ENCODE data around the gene DUSP10.

The DUSP10 gene

DNA sequence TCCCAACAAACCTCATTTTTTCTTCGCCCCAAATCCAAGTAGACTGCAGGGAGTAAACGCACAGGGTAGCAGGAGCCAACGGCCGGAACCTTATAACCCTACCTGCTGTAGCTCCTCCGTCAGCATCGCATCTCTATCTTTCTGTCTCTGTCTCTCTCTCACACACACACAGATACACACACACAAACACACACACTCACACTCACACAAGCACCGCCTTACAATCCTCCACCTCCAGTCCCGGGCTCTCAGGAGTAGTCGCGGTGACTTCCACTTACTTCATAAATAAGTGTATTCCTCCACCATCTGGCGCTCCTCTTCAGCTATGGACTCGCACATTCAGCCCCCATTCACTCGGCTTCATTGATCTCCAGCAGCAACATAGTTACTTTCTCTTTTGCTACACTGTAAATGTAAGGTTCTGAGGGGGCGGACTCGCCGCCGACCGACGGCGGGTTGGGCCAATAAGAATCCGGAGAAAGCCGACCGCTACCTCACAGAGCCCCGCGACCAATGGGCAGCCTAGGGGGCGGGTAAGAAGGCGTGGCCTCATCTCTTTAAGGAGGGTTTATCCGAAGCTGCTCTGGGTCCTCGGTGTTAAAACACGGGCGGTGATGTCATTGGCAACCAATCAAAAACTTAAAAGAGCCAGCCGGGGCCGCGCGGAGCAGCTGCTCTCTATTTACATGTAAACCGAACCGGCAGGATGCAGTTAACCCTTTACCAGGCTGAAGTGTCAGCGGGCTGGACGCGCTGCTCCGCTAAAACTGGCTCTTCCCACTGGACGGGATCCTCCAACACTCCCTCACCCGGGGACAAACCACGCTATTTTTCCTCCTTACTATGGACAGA lies at the start of gene DUSP10:
Gene DUSP10 (minus strand): TSS at position 387 of the 852 bp plus-strand sequence. CDS start 2,345 bp downstream, outside the sequence.
- DNase-seq (ENCODE audit: low read depth in 2 of 2) = peak; percentile 97 to 98

DNA sequence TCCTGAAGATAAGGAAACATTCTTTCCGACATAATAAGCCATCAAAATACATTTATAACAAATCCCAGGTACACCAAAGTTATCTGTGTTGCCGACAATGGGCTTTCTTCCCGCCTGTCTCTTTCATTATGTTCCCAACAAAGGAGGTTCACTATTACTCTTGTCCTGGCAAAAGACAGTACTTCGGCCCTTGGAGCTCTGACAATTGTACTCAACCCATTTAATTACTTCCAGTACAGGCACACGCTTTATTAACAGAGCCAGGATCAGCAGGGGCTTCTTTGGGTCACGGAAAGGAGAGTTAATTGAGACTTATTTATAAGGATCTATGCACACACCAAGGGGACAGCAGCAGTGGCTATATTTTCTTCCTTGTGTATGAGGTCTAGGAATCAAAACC lies 46.6 kb upstream of the DUSP10 start:
- no peak for DNase-seq (ENCODE audit: low read depth in 2 of 2)

- no peak for DNase-seq (ENCODE audit: low read depth in 2 of 2)
Observed at GRCh38 chr1:221786647-221787046, 44.8 kb upstream of the DUSP10 start.

GRCh38 chr1:221783936-221784335 lies 42.0 kb upstream of the DUSP10 start:
- DNase-seq (ENCODE audit: low read depth in 2 of 2) = no peak

DNA sequence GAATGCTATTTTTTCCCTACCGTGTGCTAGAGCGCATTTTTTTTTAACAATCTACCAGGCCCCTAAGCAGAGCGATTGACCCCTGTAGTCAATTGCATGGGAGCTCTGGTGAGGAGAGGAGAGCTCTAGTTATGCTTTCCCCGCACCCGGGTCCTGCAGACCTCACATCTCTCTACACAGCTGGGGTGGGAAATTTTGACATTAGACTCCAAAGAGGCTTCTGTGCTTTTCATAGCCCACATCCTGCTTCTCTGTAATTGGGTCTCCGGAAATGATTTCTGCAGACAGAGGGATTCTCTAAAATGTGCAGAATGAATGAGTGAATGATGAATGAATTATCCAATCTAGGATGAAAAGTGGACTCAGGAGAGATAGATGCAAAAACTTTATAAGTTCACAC lies 41.5 kb upstream of the DUSP10 start:
- no peak for DNase-seq (ENCODE audit: low read depth in 2 of 2)

DNA sequence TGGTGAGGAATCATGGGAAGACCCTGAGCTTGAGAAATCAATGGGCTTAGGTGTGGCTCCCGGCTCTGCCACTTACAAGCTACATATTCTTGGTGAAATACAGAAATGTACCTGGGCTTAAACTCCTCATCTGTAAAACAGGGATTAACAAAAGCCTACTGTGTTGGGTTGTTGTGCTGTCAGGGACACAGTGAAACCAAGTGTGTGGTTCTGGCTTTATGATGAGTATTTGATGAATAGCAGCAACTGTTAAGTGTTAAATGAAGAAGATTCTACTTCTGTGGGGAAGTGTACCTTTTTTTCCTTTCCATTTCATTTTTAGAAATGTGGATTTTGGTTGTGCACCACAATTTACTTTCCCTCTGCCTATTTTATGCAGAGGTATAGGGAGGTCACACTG lies 41.1 kb upstream of the DUSP10 start:
- no peak for DNase-seq (ENCODE audit: low read depth in 2 of 2)

- no peak for DNase-seq (ENCODE audit: low read depth in 2 of 2)
Observed at GRCh38 chr1:221782477-221782876, 40.6 kb upstream of the DUSP10 start.

DNA sequence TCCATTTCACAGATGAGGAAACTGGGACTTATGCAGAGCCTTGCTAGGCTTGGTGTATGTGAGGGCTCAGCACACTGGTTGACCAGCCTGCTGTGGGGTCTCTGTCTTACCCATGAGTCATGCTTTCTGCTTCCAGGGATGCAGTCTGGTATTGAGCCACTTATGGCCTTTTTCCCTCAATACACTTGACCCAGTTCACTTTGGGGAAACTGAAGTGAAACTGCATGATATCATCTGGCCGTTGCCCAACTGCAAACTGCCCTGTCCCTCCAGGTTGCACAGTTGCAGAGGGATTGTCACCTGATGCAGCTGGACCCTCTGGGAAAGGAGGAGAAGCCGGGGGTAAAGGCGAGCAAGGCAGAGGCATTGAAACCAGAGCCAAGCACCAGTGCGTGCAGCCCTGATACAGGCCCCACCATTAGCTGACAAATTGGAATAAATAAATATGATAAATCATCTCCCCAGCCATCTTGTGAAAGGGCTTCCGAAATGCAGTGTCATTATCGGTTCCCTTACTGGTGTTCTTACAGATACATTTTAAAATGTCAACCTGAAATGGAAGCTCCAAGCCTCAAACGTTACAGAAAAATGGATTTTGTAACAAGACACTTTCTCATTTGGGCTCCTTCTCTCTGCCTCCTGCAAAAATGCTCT lies 39.3 kb upstream of the DUSP10 start:
- no peak for DNase-seq (ENCODE audit: low read depth in 2 of 2)

- no peak for DNase-seq (ENCODE audit: low read depth in 2 of 2)
Observed at GRCh38 chr1:221780175-221780574, 38.3 kb upstream of the DUSP10 start.

DNA sequence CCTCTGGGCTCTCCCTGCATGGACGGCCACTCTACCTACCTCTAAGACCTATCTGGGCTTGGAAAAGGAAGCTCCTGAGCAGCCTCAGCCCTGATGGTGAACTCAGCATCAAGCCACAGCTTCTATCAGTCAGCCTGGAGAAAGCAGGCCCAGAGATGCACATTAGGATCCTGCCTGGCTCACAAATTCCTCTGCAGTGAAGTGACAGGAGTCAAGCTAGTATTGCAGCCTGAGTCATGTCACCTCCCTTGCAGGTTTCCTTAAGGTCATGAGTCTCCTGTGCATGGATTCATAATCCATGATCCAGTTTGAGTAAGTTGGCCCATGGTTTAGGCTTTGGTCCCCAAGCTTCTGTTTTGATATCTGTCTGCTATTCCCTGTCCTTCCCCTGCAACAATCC lies 37.9 kb upstream of the DUSP10 start:
- no peak for DNase-seq (ENCODE audit: low read depth in 2 of 2)

- DNase-seq (ENCODE audit: low read depth in 2 of 2) = no peak
Observed at GRCh38 chr1:221778535-221779142, 36.8 kb upstream of the DUSP10 start.

DNA sequence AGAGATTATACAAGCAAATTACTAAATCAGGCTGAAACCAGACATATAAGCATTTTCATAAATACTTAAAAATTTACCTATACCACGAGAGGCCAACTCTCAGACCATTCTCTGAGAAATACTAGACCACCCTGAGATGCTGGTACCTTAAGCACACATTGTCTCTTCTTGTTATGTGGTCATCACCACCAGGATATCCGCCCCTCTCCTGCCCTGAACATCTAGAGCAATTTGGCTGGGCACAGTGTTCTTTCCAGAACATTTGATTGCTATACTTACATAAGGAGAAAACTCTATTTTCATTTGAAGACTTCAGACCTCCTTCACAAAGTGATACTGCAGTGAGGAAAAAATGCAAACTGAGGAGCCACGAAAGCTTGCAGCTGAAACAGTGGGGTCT lies 36.2 kb upstream of the DUSP10 start:
- DNase-seq (ENCODE audit: low read depth in 2 of 2) = no peak

DNA sequence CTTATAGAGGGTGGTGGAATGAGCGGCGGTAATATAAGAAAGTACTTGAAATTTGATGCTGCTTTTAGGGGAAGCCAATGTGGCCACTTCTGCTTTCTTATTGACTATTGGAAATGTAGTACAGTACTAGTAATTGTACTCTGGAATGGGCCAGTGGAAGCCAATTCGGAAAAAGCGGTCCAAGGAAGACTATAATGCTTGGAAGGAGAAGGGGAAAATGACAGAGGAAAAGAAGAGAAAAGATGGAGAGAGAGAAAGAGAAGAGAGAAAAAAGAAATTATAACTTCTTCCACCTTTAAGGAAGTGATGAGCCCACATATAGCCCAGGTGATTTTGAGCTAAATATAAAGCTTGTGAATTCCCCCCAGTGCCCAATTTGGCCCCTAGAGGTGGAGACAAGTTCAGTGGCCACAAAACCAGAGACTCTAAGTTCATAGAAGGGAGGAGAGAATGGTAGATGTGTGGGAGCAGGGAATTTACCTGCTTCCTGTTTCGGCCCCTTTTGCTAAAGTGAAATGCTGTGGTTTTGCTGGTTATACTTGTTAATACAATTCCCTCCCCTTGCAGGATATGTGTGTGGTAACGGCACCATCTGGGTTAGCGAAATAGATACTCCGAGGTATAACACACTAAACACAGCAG lies 35.7 kb upstream of the DUSP10 start:
- DNase-seq (ENCODE audit: low read depth in 2 of 2) = peak in 1 of 2 donors; percentile 35

DNA sequence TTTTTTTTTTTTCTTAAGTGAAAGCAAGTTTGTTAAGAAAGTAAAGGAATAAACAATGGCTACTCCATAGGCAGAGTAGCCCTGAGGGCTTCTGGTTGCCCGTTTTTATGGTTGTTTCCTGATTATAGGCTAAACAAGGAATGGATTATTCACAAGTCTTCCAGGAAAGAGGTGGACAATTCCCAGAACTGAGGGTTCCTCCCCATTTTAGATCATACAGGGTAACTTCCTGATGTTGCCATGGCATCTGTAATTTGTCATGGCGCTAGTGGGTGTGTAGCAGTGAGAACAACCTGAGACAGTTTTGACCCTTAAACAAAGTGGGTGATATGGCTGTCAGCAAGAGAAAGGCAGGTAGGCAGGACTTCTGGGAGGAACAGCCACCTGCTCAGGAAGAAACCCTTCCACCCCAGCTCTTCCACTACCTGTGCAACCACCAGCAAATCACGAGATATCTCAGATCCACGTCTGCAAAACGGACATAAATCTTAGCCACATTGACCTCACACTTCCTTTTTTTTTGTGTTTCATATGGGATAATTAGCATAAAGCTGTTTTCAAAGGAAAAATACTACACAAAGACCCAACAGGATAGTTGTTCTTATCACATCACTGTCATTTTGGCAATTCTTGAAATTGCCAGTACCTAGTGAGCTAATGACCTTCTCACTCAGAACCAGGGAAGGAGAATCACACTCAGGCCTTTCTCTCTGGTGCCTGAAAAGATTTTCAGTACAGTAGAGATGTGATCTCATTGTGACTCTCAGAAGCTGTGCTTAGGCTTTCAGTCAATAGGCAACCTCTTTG lies 34.8 kb upstream of the DUSP10 start:
- no peak for DNase-seq (ENCODE audit: low read depth in 2 of 2)

GRCh38 chr1:221775206-221775605 lies 33.3 kb upstream of the DUSP10 start:
- no peak for DNase-seq (ENCODE audit: low read depth in 2 of 2)

- DNase-seq (ENCODE audit: low read depth in 2 of 2) = no peak
Observed at GRCh38 chr1:221774054-221774842, 32.4 kb upstream of the DUSP10 start.

- DNase-seq (ENCODE audit: low read depth in 2 of 2) = no peak
Observed at GRCh38 chr1:221773383-221773782, 31.5 kb upstream of the DUSP10 start.

DNA sequence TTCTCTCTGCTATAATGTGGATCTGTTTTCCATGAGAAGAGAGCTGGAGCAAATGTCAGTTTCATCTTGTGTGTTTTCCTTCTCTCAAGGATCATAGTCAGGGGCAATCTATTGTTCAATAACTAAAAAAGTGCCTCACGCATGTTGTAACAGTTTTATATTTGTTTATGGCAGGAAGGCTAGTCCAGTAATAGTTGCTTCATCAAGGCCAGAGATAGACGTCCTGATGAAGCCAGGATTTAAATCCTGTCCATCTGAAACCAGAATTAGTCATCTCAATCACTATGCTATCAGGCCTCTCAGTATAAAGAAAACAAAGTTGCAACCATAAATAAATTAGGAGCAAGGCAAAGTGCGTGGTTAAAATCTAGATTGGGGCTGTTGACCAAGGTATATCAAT lies 30.2 kb upstream of the DUSP10 start:
- no peak for DNase-seq (ENCODE audit: low read depth in 2 of 2)

DNA sequence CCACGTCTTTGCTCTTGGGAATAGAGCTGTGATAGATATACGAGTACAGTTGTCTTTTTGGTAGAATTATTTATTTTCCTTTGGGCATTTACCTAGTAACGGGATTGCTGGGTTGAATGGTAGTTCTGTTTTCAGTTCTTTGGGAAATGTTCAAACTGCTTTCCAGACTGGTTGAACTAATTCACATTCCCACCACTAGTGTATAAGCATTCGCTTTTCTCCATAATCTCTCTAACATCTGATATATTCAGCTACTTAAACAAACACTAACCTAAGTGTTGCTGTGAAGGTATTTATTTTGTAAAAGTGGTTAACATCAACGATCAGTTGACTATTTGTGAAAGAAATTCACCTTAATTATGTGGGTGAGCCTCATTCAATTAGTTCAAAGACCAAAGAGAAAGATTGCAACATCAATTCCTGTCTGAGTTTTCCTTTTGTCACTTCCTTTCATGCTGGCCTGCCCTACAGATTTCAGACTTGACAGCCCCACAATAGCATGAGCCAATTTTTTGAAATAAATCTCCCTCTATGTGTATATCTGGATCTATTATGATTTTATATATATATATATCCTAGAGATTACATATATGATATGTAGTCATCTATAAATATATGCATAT lies 26.7 kb upstream of the DUSP10 start:
- no peak for DNase-seq (ENCODE audit: low read depth in 2 of 2)

DNA sequence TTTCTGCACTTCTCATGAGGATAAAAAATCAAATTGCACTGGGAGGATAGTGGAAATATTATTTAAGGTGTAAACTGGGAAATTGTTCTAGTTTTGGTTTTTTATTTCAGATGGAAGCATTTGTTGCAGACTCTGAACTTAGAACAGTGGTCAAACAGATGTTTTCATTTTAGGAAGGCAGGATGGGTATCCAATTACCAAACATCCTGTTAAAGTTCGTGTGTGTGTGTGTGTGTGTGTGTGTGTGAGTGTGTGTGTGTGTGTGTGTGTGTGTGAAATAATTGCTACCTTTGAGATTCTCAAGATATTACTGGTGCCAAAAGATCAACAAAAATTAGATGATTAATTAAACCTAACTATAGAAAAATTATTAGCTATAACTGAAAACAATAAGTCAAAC lies 24.3 kb upstream of the DUSP10 start:
- no peak for DNase-seq (ENCODE audit: low read depth in 2 of 2)
